ENCODE results near the gene UXS1. TPM values are rescaled to one million over a fixed set of nuclear protein-coding genes. Genes with fewer than 3 reads are reported as not detected.
A peak's percentile ranks its signal among the peaks of the same experiment; 100 is the strongest.

Gene UXS1
- total and polyA plus RNA-seq, 9 of the 15 experiments (the other 6 are each of a cell fraction or from before 2014, with no cell fraction given) = 5.8 to 25.8 (median 15.0) TPM

- TF ChIP-seq MGA (IDR thresholded peaks at IDR 0.05) (no peak), GTF2B (IDR thresholded peaks at IDR 0.05; ENCODE audit: extremely low read depth, insufficient read length) (no peak), ZNF24 (IDR thresholded peaks at IDR 0.05) (no peak), YBX1 (IDR thresholded peaks at IDR 0.05) (no peak), SMC3 (conservative IDR thresholded peaks at IDR 0.05; ENCODE audit: insufficient read depth, low read depth, low read length) (0 out of 2 replicates have a peak, but pooled peaks have one; percentile 9), MEIS2 (IDR thresholded peaks at IDR 0.05; ENCODE audit: partially characterized antibody) (no peak), ZNF408 (CRISPR knock-in tag; IDR thresholded peaks at IDR 0.05; ENCODE audit: low read depth) (no peak), ZBTB33 (CRISPR knock-in tag; IDR thresholded peaks at IDR 0.05) (peak; percentile 88), RAD21 (CRISPR knock-in tag; conservative IDR thresholded peaks at IDR 0.05 in 1 of 2, IDR thresholded peaks at IDR 0.05 in 1 of 2) (peak in 1 of 2 experiments; percentile 28; a peak in 1 of 4 replicates), CTCF (IDR thresholded peaks at IDR 0.05 in 2 of 3, conservative IDR thresholded peaks at IDR 0.05 in 1 of 3; ENCODE audit: insufficient read depth in 2 of 3, low read depth in 1 of 3, low read length in 3 of 3) (peak; percentile 42 to 44 (median 44)), IRF2 (CRISPR knock-in tag; IDR thresholded peaks at IDR 0.05) (no peak)
Measured at GRCh38 chr2:106098081-106098480, 96.0 kb downstream of the UXS1 start (continued).

All from K562 (cell line).